CD4-positive, alpha-beta T cell treated with Interleukin-15 for 4 hours (primary cell): ENCODE results near the gene OR4D1.

ENCODE experiments used
- DNase-seq: peaks from one replicate; pipeline ENCODE4 v3.0.0-alpha.2; 2020; ENCODE audit warnings: low spot score

Gene OR4D1

DNA sequence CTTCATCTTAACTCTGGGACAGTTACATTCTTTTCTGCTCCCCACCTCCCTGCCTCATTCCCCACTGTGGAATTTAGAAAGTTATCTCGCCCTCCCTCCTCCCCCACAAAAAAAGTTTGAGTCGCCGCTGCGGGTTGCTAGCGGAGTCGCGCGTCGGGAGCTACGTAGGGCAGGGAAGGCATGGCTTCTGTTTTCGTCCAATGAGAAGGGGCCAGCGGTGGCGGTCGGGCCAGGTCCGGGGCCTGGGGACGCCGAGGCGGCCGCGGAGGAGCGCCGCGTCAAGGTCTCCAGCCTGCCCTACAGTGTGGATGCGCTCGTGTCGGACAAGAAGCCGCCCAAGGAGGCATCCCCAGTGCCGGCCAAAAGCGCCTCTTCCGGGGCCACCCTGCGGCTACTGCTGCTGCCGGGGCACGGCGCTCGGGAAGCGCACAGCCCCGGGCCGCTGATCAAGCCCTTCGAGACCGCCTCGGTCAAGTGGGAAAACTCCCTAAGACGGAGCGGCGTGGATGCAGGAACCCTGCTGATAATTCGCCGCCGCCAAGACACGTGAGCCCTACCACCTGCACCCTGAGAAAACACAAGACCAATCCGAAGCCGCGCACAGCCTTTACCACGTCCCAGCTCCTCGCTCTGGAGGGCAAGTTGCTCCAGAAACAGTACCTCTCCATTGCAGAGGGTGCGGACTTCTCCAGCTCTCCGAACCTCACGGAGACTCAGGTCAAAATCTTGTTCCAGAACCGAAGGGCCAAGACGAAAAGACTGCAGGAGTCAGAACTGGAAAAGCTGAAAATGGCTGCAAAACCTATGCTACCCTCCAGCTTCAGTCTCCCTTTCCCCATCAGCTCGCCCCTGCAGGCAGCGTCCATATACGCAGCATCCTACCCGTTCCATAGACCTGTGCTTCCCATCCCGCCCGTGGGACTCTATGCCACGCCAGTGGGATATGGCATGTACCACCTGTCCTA is 8.9 kb downstream of the OR4D1 start:
- DNase-seq = peak; percentile 47

DNA sequence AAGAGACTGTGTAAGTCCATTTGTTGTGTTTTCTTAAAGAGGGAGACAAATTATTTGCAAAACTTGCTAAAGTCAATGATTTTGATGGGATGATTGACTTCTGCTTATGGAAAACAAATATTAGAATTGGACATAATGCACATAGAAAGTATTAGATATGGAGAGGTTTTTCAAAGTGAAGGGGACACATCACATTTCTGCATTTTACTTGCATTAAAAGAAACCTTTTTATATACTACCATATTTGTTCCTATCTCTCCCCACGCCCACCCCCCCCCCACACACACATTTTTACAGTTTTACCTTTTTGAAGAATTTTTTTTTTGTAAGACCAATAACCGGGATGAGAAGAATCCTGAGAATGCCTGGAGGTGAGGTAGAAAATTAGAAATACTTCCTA is 10.0 kb downstream of the OR4D1 start:
- no peak for DNase-seq

DNA sequence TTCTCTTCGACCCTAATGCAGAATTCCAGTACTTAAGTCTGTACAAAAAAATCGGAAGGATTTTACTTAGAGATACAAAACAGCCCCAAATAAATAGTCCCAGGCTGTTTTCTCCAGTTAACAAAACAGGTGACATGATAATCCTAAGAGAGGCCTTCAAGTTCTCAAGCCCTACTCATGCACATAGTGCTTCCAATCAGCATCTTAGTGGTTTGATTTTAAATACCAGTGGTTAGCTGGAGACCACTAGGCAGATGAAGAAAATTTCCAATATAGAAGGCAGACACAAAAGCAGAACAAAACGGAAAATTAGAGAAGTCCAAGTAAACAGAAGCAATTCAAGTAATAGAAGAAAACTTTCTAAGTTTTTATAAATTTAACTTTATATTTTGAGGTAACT is 13.4 kb downstream of the OR4D1 start:
- DNase-seq = no peak

DNA sequence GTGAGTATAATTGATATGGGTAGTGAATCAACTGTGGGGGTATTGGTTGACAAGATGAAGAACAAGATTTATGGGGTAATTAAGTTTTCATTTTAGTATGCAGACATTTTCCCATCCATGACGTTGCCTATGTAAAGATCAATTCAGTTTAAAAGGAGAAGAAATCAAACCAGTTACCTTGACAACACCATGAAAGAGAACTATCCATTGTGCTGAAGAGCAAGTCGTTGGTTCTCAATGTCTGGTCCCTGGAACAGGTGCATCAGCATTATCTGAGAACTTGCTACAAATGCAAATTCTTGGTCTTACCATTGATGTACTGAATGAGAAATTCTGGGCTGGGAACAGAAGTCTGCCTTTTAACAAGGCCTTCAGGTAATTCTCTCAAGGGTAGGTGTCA is 17.8 kb downstream of the OR4D1 start:
- DNase-seq = no peak

DNA sequence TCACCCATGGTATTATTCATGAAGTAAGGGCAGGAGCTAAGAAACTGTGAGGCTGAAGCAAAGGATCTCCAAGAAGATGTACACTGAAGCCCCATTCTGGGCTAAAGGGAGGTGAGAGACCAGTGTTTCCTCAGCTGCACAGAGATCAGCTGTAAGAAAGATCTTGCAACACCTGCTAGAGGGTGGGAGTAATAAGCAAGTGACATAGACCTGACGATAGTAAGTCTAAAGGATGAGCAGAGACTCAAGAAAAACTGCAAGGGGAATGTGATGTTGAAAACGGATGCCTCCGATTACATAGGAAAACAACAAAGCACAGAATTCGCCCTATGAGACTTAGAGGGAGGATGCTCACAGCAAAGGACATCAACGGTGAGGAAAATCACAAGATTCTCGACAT is 18.5 kb downstream of the OR4D1 start, which contains the start of gene OR4D2:
OR4D2 (plus strand) TSS at position 301 of the 400 bp plus-strand sequence. CDS start 2,674 bp downstream, outside the sequence.
- no peak for DNase-seq

DNA sequence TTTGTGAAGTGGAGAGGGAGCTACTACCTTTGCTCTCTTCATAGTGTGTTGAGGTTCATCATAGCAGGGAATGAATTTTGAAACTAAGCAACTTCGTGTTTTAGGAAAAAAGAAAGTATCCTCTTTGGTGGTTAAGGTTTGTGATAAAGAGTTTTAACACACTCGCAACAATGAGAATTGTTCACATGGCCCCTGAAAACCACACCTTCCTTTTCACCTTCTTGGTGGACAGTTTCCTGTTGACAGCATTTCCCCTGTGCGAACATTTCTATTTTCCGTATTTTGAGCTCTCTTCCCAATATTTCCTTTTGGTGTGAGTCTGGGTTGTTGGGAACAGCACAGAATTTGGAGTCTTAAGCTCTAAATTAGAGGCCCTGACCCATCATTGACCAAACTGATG is 22.4 kb downstream of the OR4D1 start:
- peak; percentile 20 for DNase-seq

DNA sequence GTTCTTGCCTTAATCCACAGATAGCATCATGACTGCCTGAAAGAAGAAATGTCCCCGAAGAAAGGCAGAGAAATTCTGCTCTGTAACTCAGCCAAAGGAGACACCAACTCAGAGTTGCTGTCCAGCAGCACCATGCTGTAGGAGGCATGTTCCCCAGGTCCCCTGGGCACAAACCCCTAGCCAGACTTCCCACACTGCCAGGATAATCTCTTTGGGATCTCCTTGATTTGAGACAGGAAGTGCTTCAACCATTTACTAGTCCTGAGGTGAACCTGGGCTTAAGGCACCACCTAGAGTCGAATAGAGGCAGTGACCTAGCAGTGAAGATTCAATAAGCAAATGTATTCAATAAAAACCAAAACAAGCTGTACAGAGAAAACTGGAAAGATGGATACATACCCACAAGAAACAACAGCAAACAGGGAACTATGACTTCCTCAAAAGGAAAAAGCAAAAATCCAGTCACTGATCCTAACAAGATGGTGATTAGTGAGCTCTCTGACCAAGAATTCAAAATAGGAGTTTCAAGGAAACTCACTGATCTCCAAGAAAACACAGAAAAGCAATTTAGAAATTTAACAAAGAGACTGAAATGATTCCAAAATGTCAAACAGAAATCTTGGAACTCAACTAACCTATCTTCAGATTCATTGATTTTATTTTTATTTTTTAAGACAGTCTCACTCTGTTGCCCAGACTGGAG is 24.3 kb downstream of the OR4D1 start:
- DNase-seq = peak; percentile 69

DNA sequence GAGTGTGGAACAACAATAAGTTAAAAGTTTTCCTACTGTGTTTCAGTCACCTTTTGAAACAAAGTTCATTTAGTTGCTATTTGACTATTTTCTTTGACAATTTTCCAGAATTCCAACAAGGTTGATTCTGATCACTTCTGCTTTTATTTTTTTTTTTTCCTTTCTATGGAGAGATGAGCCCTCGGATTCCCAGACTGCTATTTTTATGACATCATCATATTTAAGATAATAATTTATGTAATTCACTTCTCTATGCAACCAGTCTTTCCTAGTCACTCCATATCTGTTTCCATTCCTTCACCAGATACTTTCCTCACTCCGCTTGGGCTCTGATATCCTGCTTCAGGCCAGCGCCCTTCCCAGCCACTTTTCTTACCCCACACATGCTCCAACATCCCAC is 26.7 kb downstream of the OR4D1 start:
- DNase-seq = no peak

DNA sequence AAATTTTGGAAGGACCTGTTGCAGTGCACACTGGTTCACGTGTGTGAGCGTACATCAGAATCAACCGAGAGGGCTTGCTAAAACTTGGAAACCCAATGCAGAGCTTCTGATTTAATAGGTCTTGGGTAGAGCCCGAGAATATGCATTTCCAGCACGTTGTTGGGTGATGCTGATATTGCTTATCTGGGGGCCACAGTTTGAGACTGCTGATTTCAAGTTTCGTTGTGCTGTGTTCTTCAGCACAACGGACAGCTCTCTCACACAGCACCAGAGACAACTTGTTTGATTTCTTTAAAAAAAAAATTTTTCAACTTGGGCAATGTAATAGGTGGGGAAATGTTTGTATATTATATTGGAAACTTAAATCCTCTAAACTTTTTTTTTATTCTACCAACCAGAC is 28.0 kb downstream of the OR4D1 start:
- no peak for DNase-seq

DNA sequence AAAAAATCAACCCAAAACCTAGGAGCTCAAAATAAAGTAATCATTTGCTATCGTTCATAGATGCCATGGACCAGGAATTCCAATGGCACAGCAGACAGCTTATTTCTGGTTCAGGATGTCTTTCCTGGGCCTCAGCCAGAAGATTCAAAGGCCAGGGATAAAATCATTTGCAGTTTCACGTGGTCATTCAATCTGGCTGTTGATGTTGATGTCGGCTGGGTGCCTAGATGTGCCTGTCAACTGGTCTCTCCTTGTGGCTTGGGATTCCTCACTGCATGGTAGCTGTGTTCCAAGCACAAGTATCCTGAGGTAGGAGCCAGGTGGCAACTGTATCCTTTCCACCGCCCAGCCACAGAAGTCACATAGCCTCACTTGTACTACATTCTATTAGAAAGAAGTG is 33.6 kb downstream of the OR4D1 start:
- no peak for DNase-seq

DNA sequence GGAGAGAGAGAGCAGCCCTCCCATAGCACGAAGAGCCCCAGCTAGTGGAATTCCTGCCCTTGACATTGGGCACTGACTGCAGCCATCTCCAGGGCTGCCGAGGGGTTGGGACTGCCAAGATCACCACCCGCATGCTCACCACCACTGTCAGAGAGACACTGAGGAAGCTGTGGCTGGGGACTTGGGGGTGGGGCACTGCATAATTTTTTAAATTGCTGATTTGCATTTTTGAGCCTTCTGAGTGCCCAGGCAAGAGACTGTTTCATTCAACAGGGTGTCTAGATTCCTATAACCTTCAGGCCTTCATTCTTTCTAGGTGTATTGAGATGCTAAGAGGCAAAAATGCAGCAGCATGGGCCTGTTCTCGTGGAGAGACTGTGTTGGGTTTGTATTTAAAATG is 35.3 kb downstream of the OR4D1 start:
- no peak for DNase-seq

DNA sequence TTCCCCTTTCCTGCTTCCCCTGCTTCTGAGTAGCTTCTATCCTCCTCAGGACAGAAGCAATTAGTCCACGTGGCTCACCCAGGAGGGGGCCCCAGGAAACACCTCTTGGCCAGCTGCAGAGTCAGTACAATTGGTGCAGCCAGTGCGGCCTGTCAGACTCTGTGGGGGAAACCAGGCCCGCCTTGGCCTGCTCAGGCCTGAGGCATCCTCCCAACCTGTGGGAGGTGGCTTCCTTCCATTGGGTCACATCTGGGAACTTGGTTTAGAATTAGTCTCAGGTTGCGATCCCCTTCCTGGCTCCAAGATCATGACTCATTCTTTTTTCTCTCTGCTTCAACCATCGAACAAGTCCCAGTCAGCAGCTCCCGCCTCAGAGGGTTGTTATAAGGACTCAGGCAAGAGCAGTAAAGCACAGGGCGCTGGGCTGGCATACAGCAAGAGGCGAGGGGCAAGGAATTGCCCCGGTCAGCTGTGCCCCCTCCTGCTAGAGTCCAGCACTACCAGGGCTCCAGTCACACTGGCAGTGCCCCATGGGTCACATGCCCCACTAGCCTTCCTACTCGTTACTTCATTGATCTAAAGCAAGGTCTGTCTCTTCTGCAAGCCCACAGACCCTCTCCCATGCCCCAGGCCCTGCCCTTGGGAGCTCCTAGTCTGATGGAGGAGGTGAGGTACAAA is 36.3 kb downstream of the OR4D1 start:
- DNase-seq = no peak

DNA sequence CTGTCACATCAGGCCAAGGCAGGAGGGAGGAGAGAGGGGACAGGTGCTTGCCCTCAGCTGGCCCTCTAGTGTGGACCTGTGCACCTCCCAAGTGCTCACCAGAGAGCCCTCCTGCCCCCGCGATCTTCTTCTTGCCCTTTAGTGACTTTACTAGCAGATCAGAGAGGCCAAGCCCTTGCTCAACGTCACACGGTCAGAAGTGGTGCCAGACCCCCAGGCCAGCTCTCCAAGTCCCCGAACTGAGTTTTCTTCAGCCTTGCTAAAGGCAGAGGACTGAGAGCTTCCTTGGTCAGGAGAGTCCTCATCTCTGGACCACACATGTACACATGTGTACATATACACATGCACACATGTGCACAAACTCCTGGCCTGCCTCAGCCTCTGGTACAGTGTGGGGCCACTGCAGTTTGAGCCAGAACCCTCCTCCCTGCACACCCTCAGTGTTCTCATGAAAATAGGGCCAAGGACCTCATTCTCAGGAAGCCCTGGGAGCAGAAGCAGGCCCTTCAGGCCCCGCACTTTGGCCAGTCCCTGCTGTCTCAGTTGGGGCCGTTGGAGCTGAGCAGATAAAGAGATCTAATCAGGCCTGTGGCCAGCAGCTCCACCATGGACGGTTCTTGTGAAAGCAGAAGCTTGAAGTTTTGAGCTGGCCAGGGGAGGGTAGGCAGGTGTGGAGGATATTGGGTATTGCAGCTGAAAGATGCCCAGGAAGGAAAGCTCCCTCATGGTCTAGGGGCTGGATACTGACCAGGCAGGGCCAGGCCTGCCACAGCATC is 37.0 kb downstream of the OR4D1 start:
- no peak for DNase-seq

DNA sequence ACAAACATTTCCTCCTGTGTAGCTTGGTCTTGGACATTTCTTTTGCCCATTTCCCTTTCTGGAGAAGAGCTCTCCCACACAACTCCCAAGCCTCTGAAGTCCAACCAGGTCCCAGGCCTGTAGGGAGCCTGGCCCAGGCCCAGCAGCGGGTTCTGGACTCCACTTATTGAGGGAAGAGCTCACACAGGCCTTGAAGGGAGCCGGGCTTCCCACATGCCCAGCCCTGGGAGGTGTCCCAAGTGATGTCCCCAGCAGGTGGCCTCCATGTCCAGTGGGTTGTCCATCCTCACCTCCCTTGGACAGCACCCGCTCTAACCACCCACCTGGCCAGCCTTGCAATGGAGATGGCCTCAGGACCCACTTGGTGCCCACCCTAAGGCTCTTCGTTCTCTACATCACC is 38.4 kb downstream of the OR4D1 start:
- no peak for DNase-seq

DNA sequence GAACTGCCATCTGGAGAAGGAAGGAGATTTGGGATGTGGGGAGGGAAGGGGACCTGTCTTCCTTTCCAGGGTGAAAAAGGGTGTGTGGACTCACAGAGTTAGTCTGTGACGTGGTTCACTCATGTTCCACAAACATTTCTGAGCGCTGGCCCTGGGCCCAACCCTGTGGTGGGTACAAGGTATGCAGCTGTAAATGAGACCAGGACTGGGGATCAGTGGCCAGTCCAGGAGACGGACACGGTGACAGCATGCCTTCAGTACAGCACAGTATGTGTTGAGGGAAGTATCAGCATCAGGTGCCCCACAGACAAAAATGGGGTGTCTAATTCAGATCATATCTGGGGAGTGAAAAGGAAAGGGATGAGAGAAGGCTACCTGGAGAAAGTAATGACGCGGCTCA is 38.9 kb downstream of the OR4D1 start:
- DNase-seq = no peak

DNA sequence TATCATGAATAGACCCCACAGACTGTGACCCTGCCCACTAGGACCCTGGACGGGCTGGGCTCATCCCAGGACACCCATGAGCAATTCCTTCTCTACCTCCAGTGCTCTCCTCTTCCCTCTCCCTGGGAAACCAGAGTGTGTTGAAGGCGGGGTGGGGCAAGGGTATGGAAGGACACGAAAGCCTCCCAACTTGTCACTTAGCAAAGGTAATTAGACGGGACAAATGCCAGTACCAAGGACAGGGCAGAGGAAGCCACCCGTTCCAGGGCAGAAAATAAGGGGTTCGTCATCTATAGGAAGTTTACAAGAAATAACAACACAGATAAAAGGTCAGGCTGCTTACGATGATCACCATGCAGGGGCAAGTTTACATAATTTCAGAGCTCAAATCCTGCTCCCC is 39.5 kb downstream of the OR4D1 start:
- DNase-seq = no peak

DNA sequence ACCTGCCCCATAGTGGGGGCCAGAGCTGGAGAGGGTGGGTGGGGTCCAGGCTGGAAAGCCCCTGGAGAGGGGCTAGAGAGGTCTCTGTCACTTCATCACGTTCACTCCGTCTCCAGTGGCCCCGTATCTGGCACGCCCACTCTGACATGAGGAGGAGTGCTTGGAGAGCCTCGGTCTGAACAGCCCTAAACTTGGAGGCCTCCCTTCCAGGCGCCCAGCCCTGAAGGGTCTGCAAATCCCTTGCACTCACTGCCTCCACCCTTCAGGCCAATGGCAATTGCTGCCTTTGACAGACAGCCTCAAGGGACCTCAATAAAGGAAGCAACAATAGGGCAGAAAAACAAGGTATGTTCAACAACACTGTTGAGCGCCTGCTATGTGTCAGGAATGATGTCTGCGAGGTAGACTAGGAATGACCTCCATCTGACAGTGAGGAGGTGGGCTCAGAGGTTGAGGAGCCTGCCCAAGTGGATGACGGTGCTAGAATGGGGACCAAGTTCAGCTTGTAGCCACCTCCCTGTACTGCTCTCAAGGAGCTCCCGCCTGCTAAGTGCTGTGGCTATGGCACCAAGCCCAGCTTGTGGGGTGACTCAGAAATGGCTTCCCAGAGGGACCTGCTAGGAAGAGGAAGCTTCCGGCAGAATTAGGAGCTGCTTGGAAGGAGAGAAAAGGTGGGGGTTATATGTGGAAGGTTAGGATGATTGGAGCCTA is 41.4 kb downstream of the OR4D1 start:
- DNase-seq = no peak

DNA sequence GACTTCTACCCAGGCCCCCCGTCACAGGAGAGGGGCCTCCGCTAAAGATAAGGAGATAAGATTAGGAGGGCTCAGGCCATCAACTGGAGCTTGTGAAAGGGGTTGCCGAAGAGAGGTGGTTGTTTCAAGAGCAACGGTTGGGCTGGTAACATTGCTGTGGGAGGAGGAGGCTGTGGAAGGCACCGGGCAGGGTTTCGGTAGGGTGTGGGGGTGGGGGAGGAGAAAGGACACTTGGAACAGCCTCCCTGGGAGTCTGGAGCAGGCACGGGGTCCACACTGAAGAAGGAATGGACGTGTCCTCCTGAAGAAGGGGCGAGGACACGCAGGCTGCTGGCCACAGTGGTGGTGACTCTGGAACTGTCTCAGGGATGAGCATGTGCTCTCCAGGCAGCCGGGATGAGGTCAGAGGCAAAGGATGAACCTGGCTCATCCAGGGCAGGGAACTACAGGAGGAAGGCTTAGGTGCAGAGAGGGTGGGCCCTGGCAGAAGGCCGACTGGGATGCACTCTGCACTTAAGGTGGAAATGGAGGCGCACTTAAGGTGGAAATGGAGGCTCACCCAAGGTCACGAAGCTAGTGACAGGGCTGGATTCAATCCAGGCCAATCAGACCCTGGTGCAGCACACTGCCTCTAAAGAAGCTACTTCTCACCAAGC is 43.2 kb downstream of the OR4D1 start:
- DNase-seq = no peak

DNA sequence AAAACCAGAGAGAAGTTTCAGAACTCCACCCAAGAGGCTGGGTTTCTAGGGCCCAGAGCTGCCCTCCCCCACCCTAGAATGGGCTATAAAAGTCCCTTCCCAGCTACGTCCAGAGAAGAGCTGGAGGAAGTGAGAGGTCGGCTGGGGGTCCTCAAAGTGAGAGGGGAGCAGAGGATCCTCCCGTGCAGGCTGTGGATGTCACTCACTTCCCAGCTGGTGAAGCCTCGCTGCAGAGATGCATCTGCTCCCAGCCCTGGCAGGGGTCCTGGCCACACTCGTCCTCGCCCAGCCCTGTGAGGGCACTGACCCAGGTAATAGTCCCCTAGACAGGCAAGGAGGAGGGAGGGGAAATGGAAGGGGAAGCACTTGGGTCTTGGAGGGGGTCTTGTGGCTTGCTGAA is 44.4 kb downstream of the OR4D1 start, which contains the start of gene EPX:
EPX (plus strand) TSS at position 115 of the 400 bp plus-strand sequence; CDS start at position 236, 121 bp downstream.
- no peak for DNase-seq

DNA sequence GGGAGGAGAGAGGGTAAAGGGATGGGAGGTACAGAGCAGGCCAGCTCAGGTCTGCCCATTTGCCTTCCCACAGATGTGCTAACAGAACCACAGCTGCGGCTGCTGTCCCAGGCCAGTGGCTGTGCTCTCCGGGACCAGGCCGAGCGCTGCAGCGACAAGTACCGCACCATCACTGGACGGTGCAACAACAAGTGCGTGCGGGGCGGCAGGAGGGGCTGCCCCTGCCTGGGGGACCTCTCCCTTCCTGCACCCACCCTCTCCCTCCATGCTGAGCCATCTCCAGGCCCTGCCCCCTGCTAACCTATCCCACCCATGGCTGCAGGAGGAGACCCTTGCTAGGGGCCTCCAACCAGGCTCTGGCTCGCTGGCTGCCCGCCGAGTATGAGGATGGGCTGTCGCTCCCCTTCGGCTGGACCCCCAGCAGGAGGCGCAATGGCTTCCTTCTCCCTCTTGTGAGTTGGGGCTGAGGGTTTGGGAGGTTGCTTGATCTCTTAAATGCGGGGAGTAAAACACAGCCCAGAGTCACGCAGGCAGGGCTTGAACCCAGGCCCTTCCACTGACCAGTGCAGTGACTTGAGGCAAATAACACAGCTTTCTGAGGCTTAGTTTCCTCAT is 45.6 kb downstream of the OR4D1 start:
- no peak for DNase-seq
